WTC11 (cell line): Measurements from ENCODE around the gene CYB5A. TPM values are rescaled to one million over a fixed set of nuclear protein-coding genes. Genes with fewer than 3 reads are reported as not detected.

ENCODE experiments used
- ATAC-seq: fragments of 200-7000 bp; cut with Tn5 transposase; 2 replicates; pipeline ENCODE4 v1.10.0; 2021; ENCODE audit warnings: mild to moderate bottlenecking, moderate library complexity
- CTCF ChIA-PET: fragments of 300-600 bp; sonication (Branson Sonifier 250); formaldehyde crosslinking; loops from one replicate; lab custom pipeline; 2021; ENCODE audit warnings: antibody characterized with exemption; lab: Charles Lee
- POLR2A ChIA-PET: fragments of 350-600 bp; sonication (Branson Sonifier 250); formaldehyde crosslinking; loops from one replicate; lab custom pipeline; 2021; ENCODE audit warnings: antibody characterized with exemption; lab: Charles Lee
- DNase-seq: peaks from one replicate; pipeline ENCODE4 v3.0.0; 2021; ENCODE audit warnings: low spot score
- H3K27ac Mint-ChIP-seq: 2 replicates; pipeline ENCODE4 v1.8.0; 2021; ENCODE audit warnings: mixed read lengths
- H3K27me3 Mint-ChIP-seq: 2 replicates; pipeline ENCODE4 v1.8.0; 2021; ENCODE audit warnings: low read depth, mild to moderate bottlenecking, moderate library complexity, mixed read lengths
- H3K36me3 Mint-ChIP-seq: 2 replicates; pipeline ENCODE4 v1.8.0; 2021; ENCODE audit warnings: mixed read lengths
- H3K4me1 Mint-ChIP-seq: 2 replicates; pipeline ENCODE4 v1.8.0; 2022; ENCODE audit warnings: mixed read lengths
- H3K4me3 Mint-ChIP-seq: 2 replicates; pipeline ENCODE4 v1.8.0; 2021; ENCODE audit warnings: mild to moderate bottlenecking, moderate library complexity, mixed read lengths
- H3K9me3 Mint-ChIP-seq: 2 replicates; pipeline ENCODE4 v1.8.0; 2021; ENCODE audit warnings: mixed read lengths
- ATF1 ChIP-seq: sonication (generic); formaldehyde crosslinking; IDR thresholded peaks from 2 replicates; pipeline ENCODE4 v1.8.1; 2023; ENCODE audit warnings: mild to moderate bottlenecking, moderate library complexity, missing genetic modification reagents
- CREB1 ChIP-seq: sonication (generic); formaldehyde crosslinking; IDR thresholded peaks from 2 replicates; pipeline ENCODE4 v1.8.0; 2023; ENCODE audit warnings: mild to moderate bottlenecking, missing genetic modification reagents
- E2F4 ChIP-seq: sonication (generic); formaldehyde crosslinking; IDR thresholded peaks from 2 replicates; pipeline ENCODE4 v1.8.1; 2022; ENCODE audit warnings: low read depth, mild to moderate bottlenecking, moderate library complexity, missing genetic modification reagents, borderline replicate concordance
- EMX1 ChIP-seq: fragments of 250-450 bp; sonication (Bioruptor Pico); IDR thresholded peaks from 2 replicates; pipeline ENCODE4 v1.8.0; 2021; ENCODE audit warnings: mild to moderate bottlenecking
- FOXK1 ChIP-seq: sonication (generic); formaldehyde crosslinking; IDR thresholded peaks from 2 replicates; pipeline ENCODE4 v1.8.0; 2022; ENCODE audit warnings: mild to moderate bottlenecking, moderate library complexity, missing genetic modification reagents
- IRF2 ChIP-seq: sonication (generic); formaldehyde crosslinking; IDR thresholded peaks from 2 replicates; pipeline ENCODE4 v1.8.0; 2022; ENCODE audit warnings: low read depth, missing genetic modification reagents, borderline replicate concordance
- NR3C1 ChIP-seq: sonication (generic); formaldehyde crosslinking; conservative IDR thresholded peaks from 2 replicates; pipeline ENCODE4 v1.8.1; 2023; ENCODE audit warnings: low read depth, mild to moderate bottlenecking, missing genetic modification reagents
- PRRX2 ChIP-seq: fragments of 250-450 bp; sonication (Bioruptor Pico); IDR thresholded peaks from 2 replicates; pipeline ENCODE4 v1.8.0; 2021; ENCODE audit warnings: mild to moderate bottlenecking
- RELA ChIP-seq: sonication (generic); formaldehyde crosslinking; IDR thresholded peaks from 2 replicates; pipeline ENCODE4 v1.8.1; 2022; ENCODE audit warnings: missing genetic modification reagents, mild to moderate bottlenecking, borderline replicate concordance
- SMAD3 ChIP-seq: sonication (generic); formaldehyde crosslinking; IDR thresholded peaks from 2 replicates; pipeline ENCODE4 v1.8.0; 2022; ENCODE audit warnings: missing genetic modification reagents, mild to moderate bottlenecking, borderline replicate concordance
- SOX15 ChIP-seq: fragments of 250-450 bp; sonication (Bioruptor Pico); IDR thresholded peaks from 2 replicates; pipeline ENCODE4 v1.9.0; 2021; ENCODE audit warnings: mild to moderate bottlenecking
- TEAD4 ChIP-seq: sonication (generic); formaldehyde crosslinking; IDR thresholded peaks from 2 replicates; pipeline ENCODE4 v1.8.0; 2022; ENCODE audit warnings: mild to moderate bottlenecking, missing genetic modification reagents
- TP53 ChIP-seq: sonication (generic); formaldehyde crosslinking; IDR thresholded peaks from 2 replicates; pipeline ENCODE4 v1.8.1; 2023; ENCODE audit warnings: mild to moderate bottlenecking, missing genetic modification reagents
- ZNF219 ChIP-seq: sonication (generic); formaldehyde crosslinking; IDR thresholded peaks from 2 replicates; pipeline ENCODE4 v1.8.0; 2023; ENCODE audit warnings: missing genetic modification reagents, mild to moderate bottlenecking, borderline replicate concordance
- ZNF232 ChIP-seq: sonication (generic); formaldehyde crosslinking; IDR thresholded peaks from 2 replicates; pipeline ENCODE4 v1.8.0; 2022; ENCODE audit warnings: mild to moderate bottlenecking, missing genetic modification reagents
- ZNF317 ChIP-seq: sonication (generic); formaldehyde crosslinking; IDR thresholded peaks from 2 replicates; pipeline ENCODE4 v1.8.1; 2023; ENCODE audit warnings: low read depth, mild to moderate bottlenecking, moderate library complexity, missing genetic modification reagents, borderline replicate concordance
- ZNF416 ChIP-seq: fragments of 250-450 bp; sonication (Bioruptor Pico); IDR thresholded peaks from 2 replicates; pipeline ENCODE4 v1.9.0; 2021; ENCODE audit warnings: mild to moderate bottlenecking, inconsistent platforms
- ZNF671 ChIP-seq: fragments of 250-450 bp; sonication (Bioruptor Pico); IDR thresholded peaks from 2 replicates; pipeline ENCODE4 v1.8.0; 2021; ENCODE audit warnings: mild to moderate bottlenecking
- total RNA-seq: library from RNA; stranded (reverse); gene quantifications from 3 replicates; pipeline ENCODE4 v1.2.3, GENCODE V29; 2021
- TF ChIP-seq, protein P1 (sequence below): sonication (generic); formaldehyde crosslinking; IDR thresholded peaks from 2 replicates; pipeline ENCODE4 v1.8.0; 2022; ENCODE audit warnings: mild to moderate bottlenecking, missing genetic modification reagents
- TF ChIP-seq, protein P2 (sequence below): fragments of 250-450 bp; sonication (Bioruptor Pico); IDR thresholded peaks from 2 replicates; pipeline ENCODE4 v1.9.0; 2021; ENCODE audit warnings: mild to moderate bottlenecking
- TF ChIP-seq, protein P3 (sequence below): sonication (generic); formaldehyde crosslinking; IDR thresholded peaks from 2 replicates; pipeline ENCODE4 v1.8.1; 2023; ENCODE audit warnings: mild to moderate bottlenecking, missing genetic modification reagents
- TF ChIP-seq, protein P4 (sequence below): fragments of 250-450 bp; sonication (Bioruptor Pico); IDR thresholded peaks from 2 replicates; pipeline ENCODE4 v1.9.0; 2021; ENCODE audit warnings: moderate library complexity, mild to moderate bottlenecking, inconsistent platforms, borderline replicate concordance
- TF ChIP-seq, protein P5 (sequence below): sonication (generic); formaldehyde crosslinking; IDR thresholded peaks from 2 replicates; pipeline ENCODE4 v1.8.1; 2023; ENCODE audit warnings: mild to moderate bottlenecking, missing genetic modification reagents, moderate library complexity

Gene CYB5A
- total RNA-seq, 1 experiment from 2014 or later: 127 TPM

DNA sequence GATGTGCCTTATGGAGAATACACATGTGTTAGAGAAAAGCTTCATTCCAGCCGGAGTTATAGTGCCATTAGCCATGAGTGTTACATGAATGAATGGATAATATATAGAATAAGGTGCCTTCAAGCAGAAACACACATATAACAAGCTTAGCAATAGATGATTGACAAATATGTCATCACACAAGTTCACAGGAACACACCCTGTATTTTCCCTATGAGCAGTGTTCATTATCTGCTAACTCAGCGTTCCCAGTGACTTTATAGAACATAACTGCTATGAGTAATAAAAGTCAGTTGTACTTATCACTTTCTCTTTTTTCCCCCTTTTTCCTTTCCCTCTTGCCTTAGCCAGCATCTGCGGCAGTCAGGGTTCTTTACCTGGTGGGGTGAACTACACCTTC is 78.3 kb downstream of the CYB5A start:
- ChIA-PET CTCF (interaction anchor here (1.2 kb wide), 1 partner anchor 339 kb away, joined by 3 read pairs; no protein-coding TSS in a partner anchor), POLR2A (no interaction called here)
- no peaks in the 10 kb centered on the region for H3K9me3 Mint-ChIP-seq
- H3K4me1 Mint-ChIP-seq: no peaks in the 10 kb centered on the region
- DNase-seq (no peak), ATAC-seq (no peak)
- H3K27me3 Mint-ChIP-seq: no peaks in the 10 kb centered on the region
- no peak overlapping the region for H3K27ac Mint-ChIP-seq
- no peaks in the 10 kb centered on the region for H3K36me3 Mint-ChIP-seq
- TF ChIP-seq SOX15 (CRISPR knock-in tag) (no peak), E2F4 (no peak), ZNF232 (no peak)
- TF ChIP-seq, all 79 proteins: peak for 0
- no peak overlapping the region for H3K4me3 Mint-ChIP-seq

- no peak for ATAC-seq
- ChIA-PET POLR2A (interaction anchor here (0.6 kb wide), 1 partner anchor 261 kb away, joined by 3 read pairs; no protein-coding TSS in a partner anchor), CTCF (no interaction called here)
- Mint-ChIP-seq H3K9me3 (no peaks in the 10 kb centered on the region), H3K4me1 (peaks cover 3% of the 10 kb centered on the region), H3K27ac (no peak overlapping the region), H3K36me3 (peaks cover 9% of the 10 kb centered on the region), H3K4me3 (no peak overlapping the region), H3K27me3 (no peaks in the 10 kb centered on the region)
- DNase-seq: no peak
- TF ChIP-seq, protein P1, sequence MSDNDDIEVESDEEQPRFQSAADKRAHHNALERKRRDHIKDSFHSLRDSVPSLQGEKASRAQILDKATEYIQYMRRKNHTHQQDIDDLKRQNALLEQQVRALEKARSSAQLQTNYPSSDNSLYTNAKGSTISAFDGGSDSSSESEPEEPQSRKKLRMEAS (CRISPR knock-in tag): no peak
- no peak for TF ChIP-seq TEAD4 (CRISPR knock-in tag)
- TF ChIP-seq CREB1 (CRISPR knock-in tag): no peak
- TF ChIP-seq ATF1: no peak
- TF ChIP-seq, protein P2, sequence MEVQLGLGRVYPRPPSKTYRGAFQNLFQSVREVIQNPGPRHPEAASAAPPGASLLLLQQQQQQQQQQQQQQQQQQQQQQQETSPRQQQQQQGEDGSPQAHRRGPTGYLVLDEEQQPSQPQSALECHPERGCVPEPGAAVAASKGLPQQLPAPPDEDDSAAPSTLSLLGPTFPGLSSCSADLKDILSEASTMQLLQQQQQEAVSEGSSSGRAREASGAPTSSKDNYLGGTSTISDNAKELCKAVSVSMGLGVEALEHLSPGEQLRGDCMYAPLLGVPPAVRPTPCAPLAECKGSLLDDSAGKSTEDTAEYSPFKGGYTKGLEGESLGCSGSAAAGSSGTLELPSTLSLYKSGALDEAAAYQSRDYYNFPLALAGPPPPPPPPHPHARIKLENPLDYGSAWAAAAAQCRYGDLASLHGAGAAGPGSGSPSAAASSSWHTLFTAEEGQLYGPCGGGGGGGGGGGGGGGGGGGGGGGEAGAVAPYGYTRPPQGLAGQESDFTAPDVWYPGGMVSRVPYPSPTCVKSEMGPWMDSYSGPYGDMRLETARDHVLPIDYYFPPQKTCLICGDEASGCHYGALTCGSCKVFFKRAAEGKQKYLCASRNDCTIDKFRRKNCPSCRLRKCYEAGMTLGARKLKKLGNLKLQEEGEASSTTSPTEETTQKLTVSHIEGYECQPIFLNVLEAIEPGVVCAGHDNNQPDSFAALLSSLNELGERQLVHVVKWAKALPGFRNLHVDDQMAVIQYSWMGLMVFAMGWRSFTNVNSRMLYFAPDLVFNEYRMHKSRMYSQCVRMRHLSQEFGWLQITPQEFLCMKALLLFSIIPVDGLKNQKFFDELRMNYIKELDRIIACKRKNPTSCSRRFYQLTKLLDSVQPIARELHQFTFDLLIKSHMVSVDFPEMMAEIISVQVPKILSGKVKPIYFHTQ (CRISPR knock-in tag): no peak
- TF ChIP-seq ZNF317 (CRISPR knock-in tag): no peak
- no peak for TF ChIP-seq ZNF671 (CRISPR knock-in tag)
- no peak for TF ChIP-seq ZNF219 (CRISPR knock-in tag)
- TF ChIP-seq RELA: no peak
- TF ChIP-seq ZNF416 (CRISPR knock-in tag): no peak
- no peak for TF ChIP-seq FOXK1 (CRISPR knock-in tag)
- no peak for TF ChIP-seq NR3C1 (CRISPR knock-in tag)
- TF ChIP-seq, protein P3, sequence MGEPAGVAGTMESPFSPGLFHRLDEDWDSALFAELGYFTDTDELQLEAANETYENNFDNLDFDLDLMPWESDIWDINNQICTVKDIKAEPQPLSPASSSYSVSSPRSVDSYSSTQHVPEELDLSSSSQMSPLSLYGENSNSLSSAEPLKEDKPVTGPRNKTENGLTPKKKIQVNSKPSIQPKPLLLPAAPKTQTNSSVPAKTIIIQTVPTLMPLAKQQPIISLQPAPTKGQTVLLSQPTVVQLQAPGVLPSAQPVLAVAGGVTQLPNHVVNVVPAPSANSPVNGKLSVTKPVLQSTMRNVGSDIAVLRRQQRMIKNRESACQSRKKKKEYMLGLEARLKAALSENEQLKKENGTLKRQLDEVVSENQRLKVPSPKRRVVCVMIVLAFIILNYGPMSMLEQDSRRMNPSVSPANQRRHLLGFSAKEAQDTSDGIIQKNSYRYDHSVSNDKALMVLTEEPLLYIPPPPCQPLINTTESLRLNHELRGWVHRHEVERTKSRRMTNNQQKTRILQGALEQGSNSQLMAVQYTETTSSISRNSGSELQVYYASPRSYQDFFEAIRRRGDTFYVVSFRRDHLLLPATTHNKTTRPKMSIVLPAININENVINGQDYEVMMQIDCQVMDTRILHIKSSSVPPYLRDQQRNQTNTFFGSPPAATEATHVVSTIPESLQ (CRISPR knock-in tag): no peak
- TF ChIP-seq TP53: no peak
- no peak for TF ChIP-seq SMAD3 (CRISPR knock-in tag)
- no peak for TF ChIP-seq EMX1 (CRISPR knock-in tag)
- TF ChIP-seq PRRX2: no peak
- TF ChIP-seq IRF2 (CRISPR knock-in tag): no peak
- TF ChIP-seq, protein P4, sequence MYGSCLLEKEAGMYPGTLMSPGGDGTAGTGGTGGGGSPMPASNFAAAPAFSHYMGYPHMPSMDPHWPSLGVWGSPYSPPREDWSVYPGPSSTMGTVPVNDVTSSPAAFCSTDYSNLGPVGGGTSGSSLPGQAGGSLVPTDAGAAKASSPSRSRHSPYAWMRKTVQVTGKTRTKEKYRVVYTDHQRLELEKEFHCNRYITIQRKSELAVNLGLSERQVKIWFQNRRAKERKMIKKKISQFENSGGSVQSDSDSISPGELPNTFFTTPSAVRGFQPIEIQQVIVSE (CRISPR knock-in tag): no peak
- TF ChIP-seq, protein P5, sequence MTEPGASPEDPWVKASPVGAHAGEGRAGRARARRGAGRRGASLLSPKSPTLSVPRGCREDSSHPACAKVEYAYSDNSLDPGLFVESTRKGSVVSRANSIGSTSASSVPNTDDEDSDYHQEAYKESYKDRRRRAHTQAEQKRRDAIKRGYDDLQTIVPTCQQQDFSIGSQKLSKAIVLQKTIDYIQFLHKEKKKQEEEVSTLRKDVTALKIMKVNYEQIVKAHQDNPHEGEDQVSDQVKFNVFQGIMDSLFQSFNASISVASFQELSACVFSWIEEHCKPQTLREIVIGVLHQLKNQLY (CRISPR knock-in tag): no peak
Observed at GRCh38 chr18:74204526-74205152, 87.1 kb downstream of the CYB5A start.
